ENCODE data around the gene PPP2R2C.

Gene PPP2R2C

GRCh38 chr4:6446538-6447451 is 25.6 kb downstream of the PPP2R2C start:
- peak; percentile 50 for DNase-seq

GRCh38 chr4:6446130-6446482 is 26.3 kb downstream of the PPP2R2C start:
- no peak for DNase-seq

- DNase-seq, result no peak
These were observed 26.8 kb downstream of the PPP2R2C start for GRCh38 chr4:6445403-6446129.

- no peak for DNase-seq
These were observed 27.8 kb downstream of the PPP2R2C start for GRCh38 chr4:6444582-6444981.

GRCh38 chr4:6443035-6444023 is 29.1 kb downstream of the PPP2R2C start:
- DNase-seq, result peak; percentile 22

- no peak for DNase-seq
These were observed 29.9 kb downstream of the PPP2R2C start for GRCh38 chr4:6442555-6442954.

- no peak for DNase-seq
These were observed 30.7 kb downstream of the PPP2R2C start for GRCh38 chr4:6441758-6442157.

GRCh38 chr4:6441202-6441582 is 31.2 kb downstream of the PPP2R2C start:
- no peak for DNase-seq

GRCh38 chr4:6440506-6441201 is 31.8 kb downstream of the PPP2R2C start:
- no peak for DNase-seq

- DNase-seq, result no peak
These were observed 33.2 kb downstream of the PPP2R2C start for GRCh38 chr4:6439120-6439762.

- DNase-seq, result no peak
These were observed 34.6 kb downstream of the PPP2R2C start for GRCh38 chr4:6437826-6438238.

GRCh38 chr4:6435010-6435409 is 37.4 kb downstream of the PPP2R2C start:
- no peak for DNase-seq

GRCh38 chr4:6430927-6431326 is 41.5 kb downstream of the PPP2R2C start:
- no peak for DNase-seq

- DNase-seq, result no peak
These were observed 44.8 kb downstream of the PPP2R2C start for GRCh38 chr4:6427439-6428090.

- DNase-seq, result no peak
These were observed 45.6 kb downstream of the PPP2R2C start for GRCh38 chr4:6426571-6427438.

- no peak for DNase-seq
These were observed 46.5 kb downstream of the PPP2R2C start for GRCh38 chr4:6425911-6426310.

GRCh38 chr4:6425336-6425735 is 47.1 kb downstream of the PPP2R2C start:
- DNase-seq, result no peak

GRCh38 chr4:6424425-6424824 is 48.0 kb downstream of the PPP2R2C start:
- no peak for DNase-seq

- no peak for DNase-seq
These were observed 48.8 kb downstream of the PPP2R2C start for GRCh38 chr4:6423575-6423974.

- DNase-seq, result no peak
These were observed 49.5 kb downstream of the PPP2R2C start for GRCh38 chr4:6422866-6423265.

Data from NCI-H1694 (cell line).